Activated T-helper 17 cell treated with anti-CD3 and anti-CD28 coated beads, Interleukin-2, amount 50 U/mL, for 72 hours (primary cell): ENCODE results near the gene BICRAL. TPM values are rescaled to one million over a fixed set of nuclear protein-coding genes. Genes with fewer than 3 reads are reported as not detected.
A peak's percentile ranks its signal among the peaks of the same experiment; 100 is the strongest.

ENCODE experiments used
- ATAC-seq: fragments of 150-1000 bp; cut with Tn5 transposase; replicated peaks from 2 replicates; pipeline ENCODE4 v1.10.0; 2021; ENCODE audit warnings: mild to moderate bottlenecking, moderate library complexity
- H3K27ac Mint-ChIP-seq: one replicate; pipeline ENCODE4 v1.8.0; 2022; ENCODE audit warnings: mixed read lengths
- H3K27me3 Mint-ChIP-seq: one replicate; pipeline ENCODE4 v1.8.0; 2022; ENCODE audit warnings: mixed read lengths
- H3K36me3 Mint-ChIP-seq: one replicate; pipeline ENCODE4 v1.8.0; 2022; ENCODE audit warnings: low read depth, mild to moderate bottlenecking, mixed read lengths
- H3K4me1 Mint-ChIP-seq: one replicate; pipeline ENCODE4 v1.8.0; 2022; ENCODE audit warnings: mixed read lengths
- H3K4me3 Mint-ChIP-seq: one replicate; pipeline ENCODE4 v1.8.0; 2022; ENCODE audit warnings: mild to moderate bottlenecking, mixed read lengths
- H3K9me3 Mint-ChIP-seq: one replicate; pipeline ENCODE4 v1.8.0; 2022; ENCODE audit warnings: mixed read lengths
- total RNA-seq, 2 donors: library from RNA; stranded (reverse); gene quantifications; one replicate each; pipeline ENCODE4 v1.2.3, GENCODE V29; 2022

Gene BICRAL
- total RNA-seq, 2 donors from 2014 or later, result 16.7 to 19.3 TPM

GRCh38 chr6:42829561-42830092 is 47.8 kb downstream of the BICRAL start:
- no peak for ATAC-seq
- H3K9me3 Mint-ChIP-seq, result no peaks in the 10 kb centered on the region
- no peak overlapping the region for H3K4me3 Mint-ChIP-seq
- H3K27me3 Mint-ChIP-seq, result no peaks in the 10 kb centered on the region
- H3K36me3 Mint-ChIP-seq, result peaks cover 70% of the 10 kb centered on the region
- H3K4me1 Mint-ChIP-seq, result peaks cover 10% of the 10 kb centered on the region
- no peak overlapping the region for H3K27ac Mint-ChIP-seq

DNA sequence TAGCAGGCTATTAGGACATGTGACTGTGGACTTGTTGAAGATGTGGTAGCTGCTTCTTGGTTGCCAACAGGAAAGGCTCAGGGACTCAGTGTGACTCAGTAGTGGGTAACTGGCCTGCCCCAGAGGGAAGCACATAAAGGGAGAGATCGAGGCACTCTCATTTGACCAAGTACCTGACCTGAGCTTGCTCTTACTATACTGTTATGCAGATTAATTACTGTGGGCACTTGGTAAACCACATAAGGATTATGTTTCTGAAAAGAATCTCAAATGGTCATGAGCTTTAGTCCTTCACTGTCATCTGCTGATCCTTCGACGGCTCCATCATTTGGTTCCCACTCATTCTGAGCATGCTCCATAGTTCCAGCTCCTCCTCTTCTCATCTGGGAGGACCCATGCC is 49.4 kb downstream of the BICRAL start:
- Mint-ChIP-seq H3K36me3 (peaks cover 67% of the 10 kb centered on the region), H3K27ac (peak overlapping the region; percentile 63), H3K4me1 (peaks cover 10% of the 10 kb centered on the region), H3K9me3 (no peaks in the 10 kb centered on the region), H3K4me3 (no peak overlapping the region), H3K27me3 (no peaks in the 10 kb centered on the region)
- ATAC-seq, result no peak

DNA sequence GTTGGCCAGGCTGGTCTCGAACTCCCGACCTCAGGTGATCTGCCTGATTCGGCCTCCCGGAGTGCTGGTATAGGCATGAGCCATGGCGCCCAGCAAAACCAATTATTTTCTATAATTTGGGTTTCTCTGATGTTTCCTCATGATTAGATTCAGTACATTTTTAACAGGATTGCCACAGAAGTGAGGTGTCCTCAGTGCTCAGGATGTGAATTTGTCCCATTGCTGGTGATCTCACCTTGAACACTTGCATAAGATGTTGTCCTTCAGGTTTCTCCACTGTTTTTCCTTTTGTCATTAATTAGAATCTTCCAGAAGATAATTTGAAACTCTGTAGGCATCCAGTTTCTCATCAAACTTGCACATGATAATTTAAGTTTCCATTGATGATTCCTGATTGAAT is 52.2 kb downstream of the BICRAL start:
- Mint-ChIP-seq H3K9me3 (no peaks in the 10 kb centered on the region), H3K4me1 (peaks cover 10% of the 10 kb centered on the region), H3K36me3 (peaks cover 39% of the 10 kb centered on the region), H3K27me3 (no peaks in the 10 kb centered on the region), H3K27ac (no peak overlapping the region), H3K4me3 (no peak overlapping the region)
- ATAC-seq, result no peak

DNA sequence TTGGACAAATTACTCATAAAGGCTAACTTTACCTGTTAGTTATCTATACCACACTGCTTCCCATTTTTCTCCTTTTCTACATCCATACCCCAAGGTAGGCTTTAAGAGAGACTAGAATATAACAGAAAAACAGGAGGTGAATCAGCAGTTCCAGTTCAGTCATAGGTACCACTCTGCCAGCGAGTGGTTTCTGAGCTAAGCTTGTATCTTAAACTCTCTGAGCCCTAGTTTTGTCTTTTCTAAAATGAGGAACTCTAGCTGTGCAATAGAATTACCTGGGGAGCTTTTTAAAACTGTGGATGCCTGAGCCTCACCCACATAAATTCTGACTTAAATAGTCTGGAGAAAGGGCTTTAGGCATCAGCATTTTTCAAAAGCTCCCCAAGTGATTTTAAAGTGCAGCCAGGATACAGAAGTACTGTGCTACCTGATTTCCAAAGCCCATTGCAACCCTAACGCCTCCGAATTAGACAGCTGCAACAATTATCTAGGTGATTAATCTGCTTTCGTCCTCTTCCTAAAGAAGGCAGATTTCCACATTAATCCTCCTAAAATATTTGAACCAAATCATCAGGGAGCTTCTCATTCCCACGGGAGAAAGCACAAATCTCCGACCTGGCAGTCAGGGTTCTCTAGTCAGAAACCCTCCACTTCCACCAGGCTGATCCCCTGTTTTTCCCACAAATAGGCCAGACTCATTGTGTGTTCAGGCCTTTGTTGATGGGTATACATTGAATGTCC is 60.2 kb downstream of the BICRAL start:
- Mint-ChIP-seq H3K9me3 (no peaks in the 10 kb centered on the region), H3K27me3 (no peaks in the 10 kb centered on the region), H3K27ac (peak overlapping the region; percentile 75), H3K4me3 (peak overlapping the region; percentile 1), H3K36me3 (peaks cover 19% of the 10 kb centered on the region), H3K4me1 (peaks cover 16% of the 10 kb centered on the region)
- peak; percentile 76 for ATAC-seq

GRCh38 chr6:42845327-42845694 is 63.5 kb downstream of the BICRAL start:
- no peak for ATAC-seq

GRCh38 chr6:42846505-42846904 is 64.7 kb downstream of the BICRAL start:
- no peaks in the 10 kb centered on the region for H3K27me3 Mint-ChIP-seq
- peaks cover 19% of the 10 kb centered on the region for H3K36me3 Mint-ChIP-seq
- peaks cover 13% of the 10 kb centered on the region for H3K4me1 Mint-ChIP-seq
- no peak overlapping the region for H3K4me3 Mint-ChIP-seq
- ATAC-seq, result no peak
- H3K27ac Mint-ChIP-seq, result peak overlapping the region; percentile 37
- H3K9me3 Mint-ChIP-seq, result no peaks in the 10 kb centered on the region

More at GRCh38 chr6:42845327-42845694, 63.5 kb downstream of the BICRAL start:
- no peak overlapping the region for H3K27ac Mint-ChIP-seq
- no peak overlapping the region for H3K4me3 Mint-ChIP-seq
- peaks cover 19% of the 10 kb centered on the region for H3K36me3 Mint-ChIP-seq
- no peaks in the 10 kb centered on the region for H3K27me3 Mint-ChIP-seq
- peaks cover 16% of the 10 kb centered on the region for H3K4me1 Mint-ChIP-seq
- no peaks in the 10 kb centered on the region for H3K9me3 Mint-ChIP-seq

GRCh38 chr6:42848700-42849099 is 66.8 kb downstream of the BICRAL start:
- H3K27me3 Mint-ChIP-seq, result no peaks in the 10 kb centered on the region
- no peak for ATAC-seq

DNA sequence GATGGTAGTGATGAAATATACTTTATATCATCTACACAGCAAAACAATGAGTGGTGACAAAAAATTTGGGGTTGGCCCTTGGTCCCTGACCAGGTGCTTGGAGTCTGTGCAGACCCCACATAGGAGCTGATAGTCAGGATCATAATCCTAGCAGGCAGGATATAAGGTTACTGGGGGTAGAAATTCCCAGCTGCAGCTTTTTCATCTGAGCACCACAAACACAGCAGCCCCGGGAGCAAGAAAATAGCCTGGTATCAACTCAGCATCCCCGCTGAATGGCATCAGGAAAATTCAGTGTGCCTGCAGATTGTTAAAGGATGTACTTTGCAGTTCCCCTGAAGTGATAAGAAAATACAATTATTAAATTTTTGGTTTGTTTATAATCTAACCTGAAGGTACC is 69.7 kb downstream of the BICRAL start:
- no peaks in the 10 kb centered on the region for H3K27me3 Mint-ChIP-seq
- no peak overlapping the region for H3K27ac Mint-ChIP-seq
- H3K36me3 Mint-ChIP-seq, result peaks cover 52% of the 10 kb centered on the region
- ATAC-seq, result no peak
- no peaks in the 10 kb centered on the region for H3K9me3 Mint-ChIP-seq
- no peak overlapping the region for H3K4me3 Mint-ChIP-seq
- no peaks in the 10 kb centered on the region for H3K4me1 Mint-ChIP-seq

More at GRCh38 chr6:42848700-42849099, 66.8 kb downstream of the BICRAL start:
- H3K36me3 Mint-ChIP-seq, result peaks cover 38% of the 10 kb centered on the region
- H3K27ac Mint-ChIP-seq, result no peak overlapping the region
- no peaks in the 10 kb centered on the region for H3K9me3 Mint-ChIP-seq
- H3K4me1 Mint-ChIP-seq, result peaks cover 5% of the 10 kb centered on the region
- no peak overlapping the region for H3K4me3 Mint-ChIP-seq

- ATAC-seq, result no peak
- H3K9me3 Mint-ChIP-seq, result no peaks in the 10 kb centered on the region
- H3K27ac Mint-ChIP-seq, result peak overlapping the region; percentile 51
- H3K27me3 Mint-ChIP-seq, result no peaks in the 10 kb centered on the region
- no peaks in the 10 kb centered on the region for H3K4me1 Mint-ChIP-seq
- H3K36me3 Mint-ChIP-seq, result peaks cover 94% of the 10 kb centered on the region
- H3K4me3 Mint-ChIP-seq, result no peak overlapping the region
Measured at GRCh38 chr6:42860036-42860435, 78.2 kb downstream of the BICRAL start.

DNA sequence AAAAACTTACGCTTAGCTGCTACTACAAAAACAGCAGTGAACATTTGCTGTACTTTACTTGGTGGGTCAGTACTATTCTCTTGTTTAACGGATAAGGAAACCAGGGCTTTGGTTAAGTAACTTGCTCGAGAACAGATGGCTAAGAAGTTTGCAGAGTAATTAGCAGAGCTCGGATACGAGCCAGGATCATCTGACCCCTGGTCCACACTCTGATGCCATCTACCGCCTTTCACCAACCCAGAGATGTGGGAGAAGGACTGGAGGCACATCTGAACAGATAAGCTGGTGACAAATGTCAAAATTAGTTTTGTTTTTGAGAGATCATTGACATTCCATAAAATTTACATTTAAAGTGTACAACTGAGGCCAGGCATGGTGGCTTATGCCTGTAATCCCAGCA is 78.6 kb downstream of the BICRAL start:
- no peak overlapping the region for H3K4me3 Mint-ChIP-seq
- ATAC-seq, result no peak

DNA sequence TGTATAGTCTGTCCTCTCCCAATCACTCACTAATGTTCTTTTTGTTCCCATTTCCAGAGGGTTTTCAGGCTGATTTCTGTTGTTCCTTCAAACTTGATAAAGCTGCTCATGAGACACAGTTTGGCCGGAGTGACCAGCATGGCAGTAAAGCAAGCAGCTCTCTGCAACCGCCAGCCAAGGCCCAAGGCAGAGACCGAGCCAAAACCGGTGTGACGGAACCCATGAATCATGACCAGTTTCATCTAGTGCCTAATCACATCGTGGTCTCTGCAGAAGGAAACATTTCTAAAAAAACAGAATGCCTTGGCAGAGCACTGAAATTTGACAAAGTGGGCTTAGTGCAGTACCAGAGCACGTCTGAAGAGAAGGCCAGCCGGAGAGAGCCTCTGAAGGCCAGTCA is 82.8 kb downstream of the BICRAL start:
- H3K4me1 Mint-ChIP-seq, result no peaks in the 10 kb centered on the region
- no peak for ATAC-seq
- no peaks in the 10 kb centered on the region for H3K27me3 Mint-ChIP-seq
- peak overlapping the region; percentile 46 for H3K27ac Mint-ChIP-seq
- H3K9me3 Mint-ChIP-seq, result no peaks in the 10 kb centered on the region
- peaks cover 83% of the 10 kb centered on the region for H3K36me3 Mint-ChIP-seq
- H3K4me3 Mint-ChIP-seq, result no peak overlapping the region

More for the DNA sequence above, 78.6 kb downstream of the BICRAL start:
- Mint-ChIP-seq H3K36me3 (peaks cover 94% of the 10 kb centered on the region), H3K27me3 (no peaks in the 10 kb centered on the region), H3K4me1 (no peaks in the 10 kb centered on the region), H3K27ac (peak overlapping the region; percentile 51), H3K9me3 (no peaks in the 10 kb centered on the region)

DNA sequence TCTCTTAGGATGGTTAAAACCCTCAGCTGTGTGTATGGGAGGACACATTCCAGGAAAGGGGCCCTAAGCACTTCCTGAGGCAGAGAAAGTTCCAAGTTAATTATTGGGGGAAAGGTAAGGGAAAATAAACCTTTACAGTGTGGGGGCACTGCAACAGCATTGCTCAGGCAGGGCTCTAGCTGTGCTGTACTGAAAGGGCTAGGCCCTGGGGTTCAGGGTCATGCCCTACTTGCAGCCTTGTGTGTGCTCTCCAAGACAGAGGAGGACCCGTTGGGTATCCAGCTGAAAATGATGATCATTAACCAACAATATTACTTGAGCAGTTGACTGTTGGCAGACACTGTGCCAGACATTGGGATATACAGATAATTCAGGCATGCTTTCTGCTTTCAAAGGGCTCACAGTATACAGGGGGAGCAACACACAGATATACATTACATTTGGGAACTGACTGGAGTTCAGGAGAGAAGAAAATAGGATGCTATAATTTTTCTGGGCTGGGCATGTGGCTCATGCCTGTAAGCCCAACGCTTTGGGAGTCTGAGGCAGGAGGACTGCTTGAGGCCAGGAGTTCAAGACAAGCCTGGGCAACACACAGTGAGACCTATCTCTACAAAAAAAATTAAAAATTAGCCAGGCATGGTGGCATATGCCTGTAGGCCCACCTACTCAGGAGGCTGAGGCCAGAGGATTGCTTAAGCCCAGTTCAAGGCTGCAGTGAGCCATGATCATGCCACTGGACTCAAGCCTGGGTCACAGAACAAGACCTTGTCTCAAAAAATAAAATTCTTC is 88.5 kb downstream of the BICRAL start:
- Mint-ChIP-seq H3K4me3 (no peak overlapping the region), H3K9me3 (no peaks in the 10 kb centered on the region), H3K27ac (peak overlapping the region; percentile 44), H3K36me3 (peaks cover 27% of the 10 kb centered on the region), H3K27me3 (no peaks in the 10 kb centered on the region), H3K4me1 (no peaks in the 10 kb centered on the region)
- ATAC-seq, result no peak

DNA sequence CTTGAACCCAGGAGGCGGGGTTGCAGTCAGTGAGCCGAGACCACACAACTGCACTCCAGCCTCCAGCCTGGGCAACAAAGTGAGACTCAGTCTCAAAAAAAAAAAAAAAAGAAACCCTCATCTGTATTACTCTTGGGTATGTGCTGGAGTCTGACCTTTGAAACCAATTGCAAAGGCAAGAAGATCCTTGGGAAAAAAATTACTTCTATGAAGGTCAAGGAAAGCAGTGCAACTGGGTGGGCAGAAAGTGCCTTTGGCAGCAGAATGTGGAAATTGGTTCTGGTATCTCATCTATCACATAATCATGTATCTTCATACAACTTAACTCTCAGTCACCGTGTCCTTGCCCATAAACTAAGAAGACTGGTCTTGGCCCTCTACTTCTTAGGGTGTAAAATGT is 89.9 kb downstream of the BICRAL start:
- Mint-ChIP-seq H3K27me3 (no peaks in the 10 kb centered on the region), H3K4me3 (no peak overlapping the region), H3K4me1 (no peaks in the 10 kb centered on the region), H3K9me3 (no peaks in the 10 kb centered on the region), H3K27ac (no peak overlapping the region), H3K36me3 (peaks cover 13% of the 10 kb centered on the region)
- no peak for ATAC-seq

- no peaks in the 10 kb centered on the region for H3K4me1 Mint-ChIP-seq
- no peaks in the 10 kb centered on the region for H3K27me3 Mint-ChIP-seq
- H3K27ac Mint-ChIP-seq, result no peak overlapping the region
Measured at GRCh38 chr6:42873313-42873712, 91.5 kb downstream of the BICRAL start.

DNA sequence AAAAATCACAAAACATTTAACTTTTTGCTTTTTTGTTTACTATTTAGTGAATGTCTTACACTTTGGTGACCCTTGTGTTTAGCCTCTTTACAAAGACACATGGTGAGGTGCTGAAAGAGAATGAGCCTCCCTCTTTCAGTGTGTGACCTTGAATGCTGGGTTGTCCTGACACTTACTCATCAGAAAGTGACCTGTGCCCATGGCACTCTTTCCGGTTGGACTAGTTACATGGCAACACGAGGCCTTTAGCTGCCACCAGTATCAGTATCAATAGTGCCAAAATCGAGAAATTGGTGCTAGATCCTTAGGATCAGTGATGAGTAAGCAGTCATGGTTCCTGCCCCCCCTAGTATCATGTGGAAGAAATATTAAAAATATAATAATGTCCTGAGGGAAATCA is 95.8 kb downstream of the BICRAL start:
- Mint-ChIP-seq H3K9me3 (no peaks in the 10 kb centered on the region), H3K27me3 (no peaks in the 10 kb centered on the region)
- ATAC-seq, result no peak

More at GRCh38 chr6:42873313-42873712, 91.5 kb downstream of the BICRAL start:
- no peaks in the 10 kb centered on the region for H3K36me3 Mint-ChIP-seq
- no peak overlapping the region for H3K4me3 Mint-ChIP-seq
- H3K9me3 Mint-ChIP-seq, result no peaks in the 10 kb centered on the region
- no peak for ATAC-seq

More for the DNA sequence above, 95.8 kb downstream of the BICRAL start:
- Mint-ChIP-seq H3K4me3 (peak overlapping the region; percentile 28), H3K27ac (no peak overlapping the region), H3K4me1 (no peaks in the 10 kb centered on the region), H3K36me3 (peaks cover 32% of the 10 kb centered on the region)
